Inflammatory macrophage treated with lipopolysaccharide for 4 hours (primary cell): Measurements from ENCODE around the gene MLXIP.

Source experiments
- DNase-seq: peaks from one replicate; pipeline ENCODE4 v3.0.0-alpha.2; 2020

MLXIP gene

DNA sequence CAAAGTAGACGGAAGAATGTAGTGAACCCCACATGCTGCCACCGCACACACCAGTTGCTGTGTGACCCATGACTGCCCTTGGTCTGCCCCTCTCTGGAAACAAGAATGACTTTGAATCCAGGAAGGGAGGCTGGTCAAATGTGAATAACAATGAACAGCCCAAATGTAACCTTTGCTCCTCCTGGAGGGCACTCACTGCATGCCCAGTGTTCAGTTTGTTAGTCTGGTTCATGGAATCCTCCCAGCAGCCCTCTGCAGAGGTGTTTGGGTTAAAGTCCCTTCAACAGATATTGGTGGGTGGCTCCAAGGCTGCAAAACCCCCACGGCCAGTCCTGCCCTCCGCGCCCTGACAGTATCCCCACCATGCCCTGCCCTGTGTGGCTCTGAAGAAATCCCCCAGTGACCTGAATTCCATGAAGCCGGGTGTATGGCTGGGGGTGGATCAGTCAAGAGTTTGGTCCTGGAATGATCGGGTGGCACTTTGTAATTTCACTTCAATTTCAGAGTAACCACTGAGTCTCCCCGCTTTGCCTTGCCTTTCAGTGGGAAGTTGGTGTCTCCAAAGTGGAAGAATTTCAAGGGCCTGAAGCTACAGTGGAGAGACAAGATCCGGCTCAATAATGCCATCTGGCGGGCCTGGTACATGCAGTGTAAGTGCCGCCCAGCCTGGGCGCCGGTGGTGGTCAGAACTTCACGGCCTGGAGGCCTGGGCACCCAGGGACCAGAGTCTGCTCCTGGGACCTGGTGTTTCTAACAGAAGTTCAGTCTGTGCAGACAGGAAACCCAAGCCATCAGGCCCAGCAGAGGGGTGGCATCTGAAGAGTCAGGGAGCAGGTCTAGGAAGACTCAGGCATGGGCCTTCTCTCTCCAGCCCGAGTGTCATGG, 48.4 kb downstream of the MLXIP start:
- DNase-seq, result no peak

DNA sequence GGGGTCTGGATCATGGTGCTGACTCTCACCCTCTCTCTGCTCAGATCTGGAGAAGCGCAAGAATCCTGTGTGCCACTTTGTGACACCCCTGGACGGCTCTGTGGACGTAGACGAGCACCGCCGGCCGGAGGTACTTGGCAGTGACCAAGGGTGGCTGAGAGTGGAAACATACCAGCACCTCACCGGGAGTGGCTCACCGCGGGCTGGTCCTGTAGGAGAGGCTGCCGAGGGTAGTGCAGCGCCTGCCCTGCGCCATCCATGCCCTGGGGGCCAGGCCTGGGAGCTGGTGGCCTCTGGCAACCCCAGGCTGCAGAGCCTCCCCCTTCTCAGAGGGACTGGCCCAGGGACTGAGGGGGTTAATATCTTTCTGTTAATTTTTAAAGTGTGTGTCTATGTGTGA, 49.3 kb downstream of the MLXIP start:
- DNase-seq, result no peak

DNA sequence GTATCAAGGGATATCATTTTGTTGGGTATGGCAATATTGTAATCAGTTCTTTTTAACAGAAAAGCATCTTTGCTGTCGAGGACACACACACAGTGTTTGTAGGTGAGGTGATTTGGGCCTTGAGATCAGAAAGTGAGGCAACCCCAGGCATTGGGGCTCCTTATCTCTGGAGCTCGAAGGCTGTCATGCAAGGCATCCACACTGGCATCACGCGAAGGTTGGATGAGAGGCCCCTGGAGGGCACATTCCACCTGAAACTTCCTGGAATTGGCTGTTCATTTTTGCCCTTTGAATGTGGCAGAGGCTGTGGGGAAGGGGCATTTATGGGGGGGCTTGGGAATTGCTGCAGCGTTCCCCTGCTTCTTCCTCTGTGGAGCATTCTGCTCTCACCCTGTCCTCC, 49.9 kb downstream of the MLXIP start:
- no peak for DNase-seq

DNA sequence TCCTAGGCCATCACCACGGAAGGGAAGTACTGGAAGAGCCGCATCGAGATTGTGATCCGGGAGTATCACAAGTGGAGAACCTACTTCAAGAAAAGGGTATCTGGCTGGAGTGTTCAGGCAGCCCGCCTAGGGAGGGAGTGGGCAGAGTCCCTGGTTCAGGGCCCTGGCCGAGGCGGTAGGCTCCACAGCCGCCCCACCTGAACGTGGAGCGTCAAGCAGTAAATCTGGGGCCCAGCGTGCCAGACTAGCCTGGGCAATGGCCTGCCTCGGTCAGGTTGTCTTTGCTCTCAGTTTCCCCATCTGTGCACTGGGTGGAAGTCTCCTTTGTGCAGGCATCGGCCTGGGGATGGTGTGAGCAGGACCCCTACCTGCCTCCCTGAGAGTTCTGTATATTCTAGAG, 50.6 kb downstream of the MLXIP start:
- no peak for DNase-seq

GRCh38 chr12:122130150-122130549, 51.6 kb downstream of the MLXIP start:
- no peak for DNase-seq

- no peak for DNase-seq
Measured at GRCh38 chr12:122133192-122133950, 54.8 kb downstream of the MLXIP start.

DNA sequence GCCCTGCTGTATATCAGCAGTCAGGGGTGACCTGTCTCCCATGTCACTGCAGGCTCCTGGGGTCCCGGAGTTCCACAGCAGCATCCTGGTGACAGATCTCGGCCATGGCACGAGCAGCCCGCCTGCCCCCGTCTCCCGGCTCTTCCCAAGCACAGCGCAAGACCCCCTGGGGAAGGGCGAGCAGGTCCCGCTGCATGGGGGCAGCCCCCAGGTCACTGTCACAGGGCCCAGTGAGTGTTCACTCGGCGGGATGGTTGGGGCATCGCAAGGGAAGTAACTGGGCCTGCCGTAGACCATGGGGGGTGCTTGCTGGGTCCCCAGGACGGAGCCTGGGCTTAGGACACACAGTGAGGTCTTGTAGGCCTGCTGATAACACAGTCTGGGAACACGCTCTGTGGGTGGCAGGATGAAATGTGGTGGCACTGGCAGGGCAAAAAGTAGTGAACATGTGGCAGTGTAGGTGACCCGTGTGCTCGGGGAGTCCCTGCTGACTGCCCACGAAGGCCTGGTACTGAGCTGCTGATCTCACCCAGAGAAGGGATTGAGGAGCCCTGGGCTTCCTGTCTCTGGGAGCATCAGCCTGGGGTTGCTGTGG, 57.0 kb downstream of the MLXIP start:
- no peak for DNase-seq

DNA sequence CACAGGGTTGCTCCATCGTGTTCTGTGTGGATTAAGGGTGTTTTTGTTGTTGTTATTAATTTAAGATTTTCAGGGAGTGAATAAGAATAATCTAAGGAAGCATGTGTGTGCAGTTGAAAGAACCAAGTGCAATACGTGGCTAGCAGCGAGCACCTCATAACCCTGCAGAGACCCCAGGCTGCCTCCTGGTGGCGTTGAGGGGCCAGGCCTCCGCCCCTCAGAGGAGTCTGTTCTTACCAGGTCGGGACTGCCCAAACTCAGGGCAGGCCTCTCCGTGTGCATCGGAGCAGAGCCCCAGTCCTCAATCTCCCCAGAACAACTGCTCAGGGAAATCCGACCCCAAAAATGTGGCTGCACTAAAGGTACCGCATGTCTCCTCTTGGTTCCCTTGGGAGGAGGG, 58.7 kb downstream of the MLXIP start:
- DNase-seq, result no peak

DNA sequence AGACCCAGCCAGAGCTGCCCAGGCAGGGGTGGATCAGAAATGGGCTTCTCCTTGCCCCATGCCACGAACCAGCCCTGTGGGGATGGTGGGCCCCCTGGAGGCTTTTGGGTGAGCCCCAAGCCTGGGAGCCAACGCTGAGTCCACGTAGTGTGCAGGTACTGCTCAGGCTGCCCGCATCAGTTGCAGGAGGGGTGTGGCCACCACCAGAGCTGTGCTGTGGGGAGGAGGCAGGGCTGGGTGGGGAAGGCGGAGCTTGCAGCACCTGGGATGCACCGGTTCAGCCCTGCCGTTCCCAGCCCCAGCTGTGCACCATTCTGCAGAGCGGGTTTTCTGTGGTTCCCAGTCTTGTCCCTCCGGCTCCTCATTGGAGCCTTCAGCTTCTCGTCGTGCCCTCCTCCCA, 59.1 kb downstream of the MLXIP start:
- no peak for DNase-seq

GRCh38 chr12:122138181-122138580, 59.6 kb downstream of the MLXIP start:
- no peak for DNase-seq

GRCh38 chr12:122138616-122139015, 60.1 kb downstream of the MLXIP start:
- DNase-seq, result no peak

- DNase-seq, result no peak
Measured at GRCh38 chr12:122139266-122139665, 60.7 kb downstream of the MLXIP start.

DNA sequence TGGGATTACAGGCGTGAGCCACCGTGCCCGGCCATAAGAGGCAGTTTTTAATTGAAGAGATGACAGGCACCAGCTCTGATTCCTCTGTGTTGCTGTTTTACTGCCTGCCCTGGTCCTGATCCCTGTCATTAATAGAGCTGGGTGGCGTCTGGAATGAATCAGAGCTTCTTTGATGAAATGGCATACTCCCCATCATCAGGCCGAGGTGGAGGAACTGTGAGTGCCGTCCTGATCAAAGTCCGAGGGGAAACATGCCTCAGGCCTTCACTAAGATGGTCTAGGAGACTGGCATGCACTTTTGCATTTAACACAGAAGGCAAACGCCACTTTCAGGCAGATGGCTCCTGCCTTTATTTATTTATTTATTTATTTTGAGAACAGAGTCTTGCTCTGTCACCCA, 61.4 kb downstream of the MLXIP start:
- no peak for DNase-seq

- no peak for DNase-seq
Measured at GRCh38 chr12:122140467-122141257, 62.1 kb downstream of the MLXIP start.

- DNase-seq, result no peak
Measured at GRCh38 chr12:122141911-122142725, 63.6 kb downstream of the MLXIP start.

DNA sequence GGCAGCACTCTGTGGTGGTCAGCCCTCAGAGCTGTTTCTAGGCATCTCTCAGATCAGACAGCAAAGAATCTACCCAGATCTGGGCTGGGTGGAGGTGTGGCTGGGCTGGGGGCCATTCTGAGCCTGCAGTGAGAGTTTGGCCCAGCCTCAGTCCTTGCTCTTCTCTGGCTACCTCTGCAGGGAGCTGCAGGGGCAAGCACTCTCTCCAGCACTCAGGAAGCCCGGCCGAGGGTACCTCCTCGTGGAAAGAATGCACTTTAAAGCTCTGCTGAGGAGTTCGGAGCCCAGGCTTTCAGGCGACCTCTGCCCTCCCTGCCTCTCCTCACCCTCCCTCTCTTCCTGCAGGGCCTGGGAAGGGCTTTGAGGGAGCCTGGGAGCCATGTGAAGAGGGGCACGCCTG, 64.3 kb downstream of the MLXIP start:
- DNase-seq, result no peak

GRCh38 chr12:122144885-122145284, 66.3 kb downstream of the MLXIP start:
- no peak for DNase-seq

DNA sequence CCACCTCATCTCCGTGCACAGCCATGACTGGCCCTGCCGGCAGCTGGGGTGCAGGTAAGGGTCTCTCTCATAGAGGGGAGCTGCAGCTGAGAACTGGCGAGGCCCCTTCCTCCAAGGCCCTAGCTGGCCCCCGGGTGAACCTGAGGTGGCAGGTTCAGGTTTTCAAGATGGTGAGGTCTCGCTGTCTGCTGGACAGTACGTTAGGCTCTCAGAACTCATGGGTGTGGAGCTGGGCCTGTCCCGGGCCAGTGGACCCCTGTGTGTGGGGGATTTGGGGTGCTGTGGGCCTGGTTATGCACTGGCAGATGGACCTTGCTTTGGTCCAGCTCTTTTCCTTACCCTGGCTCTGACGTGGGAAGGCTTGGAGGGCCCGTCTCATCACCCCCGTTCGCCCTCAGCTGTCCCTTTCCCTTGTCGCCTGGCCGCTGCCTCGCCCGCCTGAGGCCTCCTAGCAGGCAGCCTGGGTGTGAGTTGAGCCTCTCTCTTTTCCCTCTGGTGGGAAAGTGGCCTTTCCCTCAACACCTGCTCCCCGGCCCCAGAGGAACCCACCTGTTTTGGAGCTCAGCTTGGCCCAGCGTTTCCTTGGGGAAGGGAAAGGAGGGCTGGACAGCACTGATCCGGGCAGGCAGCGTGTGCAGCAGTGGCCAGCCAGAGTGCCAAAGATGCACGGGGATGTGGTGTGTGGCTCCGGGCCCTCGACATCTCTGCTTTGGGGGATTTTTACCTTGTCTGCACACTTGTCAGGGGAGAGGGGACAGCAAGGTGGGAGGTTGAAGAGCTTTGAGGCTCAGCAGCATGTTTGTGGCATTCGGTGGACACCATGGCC, 67.2 kb downstream of the MLXIP start:
- no peak for DNase-seq

DNA sequence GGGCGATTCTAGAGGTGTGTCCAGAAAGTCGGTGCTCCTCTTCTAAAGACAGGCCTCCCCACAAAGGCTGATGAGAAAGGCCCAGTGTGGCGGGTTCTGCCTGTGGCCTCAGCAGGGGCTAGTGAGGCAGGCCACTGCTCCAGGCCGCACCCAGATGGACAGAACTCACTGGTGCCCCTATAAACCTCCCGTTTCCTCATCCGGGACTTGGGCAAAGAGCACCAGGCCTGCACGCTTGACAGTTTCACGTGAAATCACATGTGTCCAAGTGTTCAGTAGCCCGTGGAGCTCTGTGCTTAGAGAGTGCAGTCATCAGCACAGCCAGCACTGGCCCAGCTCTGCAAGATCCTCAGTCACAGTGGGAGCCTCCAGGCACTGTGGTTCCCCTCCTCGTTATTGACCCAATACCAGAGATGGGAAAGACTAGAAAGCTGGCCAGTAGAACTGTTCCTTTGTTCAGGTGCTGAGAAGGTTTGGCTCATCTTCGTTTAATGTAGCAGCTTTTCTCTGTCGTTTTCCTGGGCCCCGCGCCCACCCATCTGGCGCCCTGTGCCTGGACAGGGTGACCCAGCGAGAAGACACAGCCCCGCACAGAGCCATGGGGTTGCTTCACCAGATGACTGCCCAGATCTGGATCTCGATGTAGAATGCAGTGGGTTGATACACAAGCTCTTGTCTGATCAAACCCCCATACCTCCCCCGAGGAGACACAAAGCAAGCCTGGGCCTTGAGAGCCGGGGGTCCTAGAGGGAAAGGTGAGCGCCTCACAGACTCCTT, 69.1 kb downstream of the MLXIP start:
- DNase-seq, result no peak

- no peak for DNase-seq
Measured at GRCh38 chr12:122148657-122149056, 70.1 kb downstream of the MLXIP start.
